ENCODE results near the gene PPARA. TPM values are rescaled to one million over a fixed set of nuclear protein-coding genes. Genes with fewer than 3 reads are reported as not detected.

PPARA gene
- total and polyA plus RNA-seq, 2 donors (not counting 1 experiment from before 2014, with no cell fraction given): 10.2 to 17.5 TPM

GRCh38 chr22:46172522-46173110 lies 22.3 kb downstream of the PPARA start:
- TF ChIP-seq CTCF (conservative IDR thresholded peaks at IDR 0.05 in 1 of 2, IDR thresholded peaks at IDR 0.05 in 1 of 2; ENCODE audit: low read depth in 1 of 2, low read length in 2 of 2) (no peak), EZH2 (IDR thresholded peaks at IDR 0.05; ENCODE audit: low read length, missing control alignments) (no peak)
- H3K9me3 ChIP-seq (ENCODE audit: control insufficient read depth, insufficient read depth, low read depth, low read length): no peaks in the 10 kb centered on the region
- H3K79me2 ChIP-seq (ENCODE audit: control insufficient read depth, insufficient read depth, low read length): no peaks in the 10 kb centered on the region
- no peak overlapping the region for H3K4me3 ChIP-seq (replicated peaks in 1 of 4; ENCODE audit: control extremely low read depth in 1 of 4, insufficient read depth in 1 of 4, low read depth in 3 of 4, low read length in 4 of 4)
- no peaks in the 10 kb centered on the region for H3K27me3 ChIP-seq (ENCODE audit: control insufficient read depth, insufficient read depth, low read length)
- no peak overlapping the region for H3K9ac ChIP-seq (ENCODE audit: insufficient read depth, low read length)
- no peaks in the 10 kb centered on the region for H4K20me1 ChIP-seq (ENCODE audit: control insufficient read depth, extremely low read depth, insufficient read depth, low read length)
- no peak overlapping the region for H3K27ac ChIP-seq (ENCODE audit: insufficient read depth, low read length)
- DNase-seq (ENCODE audit: low read depth in 2 of 2): no peak
- H2AFZ ChIP-seq (ENCODE audit: low read length): no peak overlapping the region
- no peaks in the 10 kb centered on the region for H3K36me3 ChIP-seq (ENCODE audit: control insufficient read depth, insufficient read depth, low read length)
- H3K4me1 ChIP-seq (ENCODE audit: control insufficient read depth, extremely low read depth, insufficient read depth, low read length): peaks cover 15% of the 10 kb centered on the region
- H3K4me2 ChIP-seq (ENCODE audit: extremely low read depth, insufficient read depth, low read length): peak overlapping the region; percentile 17

- Histone ChIP-seq H2AFZ (ENCODE audit: low read length) (no peak overlapping the region), H3K79me2 (ENCODE audit: control insufficient read depth, insufficient read depth, low read length) (no peaks in the 10 kb centered on the region), H3K4me2 (ENCODE audit: extremely low read depth, insufficient read depth, low read length) (peak overlapping the region; percentile 17), H3K4me3 (replicated peaks in 1 of 4; ENCODE audit: control extremely low read depth in 1 of 4, insufficient read depth in 1 of 4, low read depth in 3 of 4, low read length in 4 of 4) (no peak overlapping the region), H3K36me3 (ENCODE audit: control insufficient read depth, insufficient read depth, low read length) (no peaks in the 10 kb centered on the region), H3K27ac (ENCODE audit: insufficient read depth, low read length) (no peak overlapping the region), H3K9me3 (ENCODE audit: control insufficient read depth, insufficient read depth, low read depth, low read length) (no peaks in the 10 kb centered on the region), H4K20me1 (ENCODE audit: control insufficient read depth, extremely low read depth, insufficient read depth, low read length) (no peaks in the 10 kb centered on the region), H3K4me1 (ENCODE audit: control insufficient read depth, extremely low read depth, insufficient read depth, low read length) (peaks cover 15% of the 10 kb centered on the region), H3K27me3 (ENCODE audit: control insufficient read depth, insufficient read depth, low read length) (no peaks in the 10 kb centered on the region), H3K9ac (ENCODE audit: insufficient read depth, low read length) (no peak overlapping the region)
- DNase-seq (ENCODE audit: low read depth in 2 of 2): no peak
- TF ChIP-seq CTCF (conservative IDR thresholded peaks at IDR 0.05 in 1 of 2, IDR thresholded peaks at IDR 0.05 in 1 of 2; ENCODE audit: low read depth in 1 of 2, low read length in 2 of 2): no peak
- no peak for TF ChIP-seq EZH2 (IDR thresholded peaks at IDR 0.05; ENCODE audit: low read length, missing control alignments)
Observed at GRCh38 chr22:46173152-46173551, 22.8 kb downstream of the PPARA start.

GRCh38 chr22:46175631-46176030 lies 25.3 kb downstream of the PPARA start:
- Histone ChIP-seq H3K4me1 (ENCODE audit: control insufficient read depth, extremely low read depth, insufficient read depth, low read length) (peaks cover 15% of the 10 kb centered on the region), H2AFZ (ENCODE audit: low read length) (no peak overlapping the region), H3K4me2 (ENCODE audit: extremely low read depth, insufficient read depth, low read length) (peak overlapping the region; percentile 67), H3K27ac (ENCODE audit: insufficient read depth, low read length) (peak overlapping the region; percentile 23), H3K9ac (ENCODE audit: insufficient read depth, low read length) (no peak overlapping the region), H4K20me1 (ENCODE audit: control insufficient read depth, extremely low read depth, insufficient read depth, low read length) (no peaks in the 10 kb centered on the region), H3K9me3 (ENCODE audit: control insufficient read depth, insufficient read depth, low read depth, low read length) (no peaks in the 10 kb centered on the region), H3K36me3 (ENCODE audit: control insufficient read depth, insufficient read depth, low read length) (no peaks in the 10 kb centered on the region), H3K27me3 (ENCODE audit: control insufficient read depth, insufficient read depth, low read length) (no peaks in the 10 kb centered on the region), H3K4me3 (replicated peaks in 1 of 4; ENCODE audit: control extremely low read depth in 1 of 4, insufficient read depth in 1 of 4, low read depth in 3 of 4, low read length in 4 of 4) (no peak overlapping the region), H3K79me2 (ENCODE audit: control insufficient read depth, insufficient read depth, low read length) (no peaks in the 10 kb centered on the region)
- no peak for TF ChIP-seq CTCF (conservative IDR thresholded peaks at IDR 0.05 in 1 of 2, IDR thresholded peaks at IDR 0.05 in 1 of 2; ENCODE audit: low read depth in 1 of 2, low read length in 2 of 2)
- no peak for TF ChIP-seq EZH2 (IDR thresholded peaks at IDR 0.05; ENCODE audit: low read length, missing control alignments)
- DNase-seq (ENCODE audit: low read depth in 2 of 2): peak in 1 of 2 donors; percentile 32

Data from fibroblast of lung (primary cell).